H1 (cell line): ENCODE data around the gene GOLGA8J. TPM values are rescaled to one million over a fixed set of nuclear protein-coding genes. Genes with fewer than 3 reads are reported as not detected.

Source experiments
- CTCF ChIA-PET: fragments of 300-600 bp; sonication (Branson Sonifier 250); formaldehyde crosslinking; loops from one replicate; lab custom pipeline; 2021; ENCODE audit not compliant: partially characterized antibody; lab: Charles Lee
- POLR2A ChIA-PET: fragments of 300-600 bp; sonication (Branson Sonifier 250); formaldehyde crosslinking; loops from one replicate; lab custom pipeline; 2021; ENCODE audit warnings: inconsistent platforms; ENCODE audit not compliant: partially characterized antibody; lab: Charles Lee
- DNase-seq, 2 experiments: peaks; one replicate each; pipeline versions ENCODE4 v3.0.0 to v3.0.0-alpha.2; 2010 to 2022; ENCODE audit warnings: low spot score in 2 of 2, low read depth in 1 of 2, mixed read lengths in 1 of 2
- FAIRE-seq: peaks from 2 replicates; lab custom pipeline; 2011; peaks lifted over from hg19 to GRCh38; lab: Jason Lieb, UNC
- H2AFZ ChIP-seq: 2 replicates; pipeline ENCODE4 v1.8.1; 2012; ENCODE audit warnings: low read length, inconsistent platforms
- H2AK5ac ChIP-seq: 2 replicates; pipeline ENCODE4 v1.6.1; 2013; ENCODE audit warnings: low read depth, low read length
- H2BK120ac ChIP-seq: replicated peaks from 2 replicates; pipeline ENCODE3; 2013; ENCODE audit warnings: low read depth, low read length, inconsistent platforms
- H2BK12ac ChIP-seq: 2 replicates; pipeline ENCODE4 v1.6.1; 2013; ENCODE audit warnings: low read depth, low read length
- H2BK15ac ChIP-seq: 2 replicates; pipeline ENCODE4 v1.6.1; 2013; ENCODE audit warnings: low read length
- H2BK20ac ChIP-seq: 2 replicates; pipeline ENCODE4 v1.6.1; 2013; ENCODE audit warnings: low read length
- H2BK5ac ChIP-seq: 2 replicates; pipeline ENCODE4 v1.6.1; 2013; ENCODE audit warnings: low read depth, low read length
- H3K14ac ChIP-seq: 2 replicates; pipeline ENCODE4 v1.6.1; 2013; ENCODE audit warnings: inconsistent platforms; ENCODE audit not compliant: insufficient read length
- H3K18ac ChIP-seq: 2 replicates; pipeline ENCODE4 v1.6.1; 2013; ENCODE audit warnings: low read length; ENCODE audit errors: extremely low read depth
- H3K23ac ChIP-seq: 2 replicates; pipeline ENCODE4 v1.6.1; 2013; ENCODE audit warnings: inconsistent platforms; ENCODE audit not compliant: insufficient read length
- H3K23me2 ChIP-seq: 2 replicates; pipeline ENCODE4 v1.6.1; 2013; ENCODE audit warnings: low read depth, low read length
- H3K27ac ChIP-seq: 2 replicates; pipeline ENCODE4 v1.6.1; 2011; ENCODE audit warnings: low read depth, low read length, inconsistent platforms
- H3K27me3 ChIP-seq, 4 experiments: replicated peaks in 1 of 4; 1 replicate in 1 of 4; 2 replicates in 3 of 4; pipeline versions ENCODE4 v1.6.1 to v1.8.1; 2011 to 2013; ENCODE audit warnings: low read length in 3 of 4, mild to moderate bottlenecking in 3 of 4, inconsistent platforms in 2 of 4, mixed read lengths in 2 of 4, moderate library complexity in 1 of 4; ENCODE audit not compliant: control insufficient read depth in 3 of 4, insufficient read depth in 3 of 4; ENCODE audit errors: extremely low read depth in 1 of 4
- H3K36me3 ChIP-seq, 4 experiments: 2 replicates each; pipeline versions ENCODE4 v1.6.1 to v1.8.1; 2011 to 2013; ENCODE audit warnings: mild to moderate bottlenecking in 4 of 4, low read length in 3 of 4, moderate library complexity in 2 of 4, control low read depth in 1 of 4, inconsistent platforms in 1 of 4; ENCODE audit not compliant: insufficient read depth in 4 of 4, control insufficient read depth in 2 of 4
- H3K4ac ChIP-seq: replicated peaks from 2 replicates; pipeline ENCODE3; 2013; ENCODE audit warnings: low read length, low read depth, mixed read lengths, inconsistent platforms; ENCODE audit not compliant: insufficient read length
- H3K4me1 ChIP-seq, 4 experiments: replicated peaks in 1 of 4; 1 replicate in 1 of 4; 2 replicates in 3 of 4; pipeline versions ENCODE4 v1.6.1 to v1.8.1; 2011 to 2013; ENCODE audit warnings: low read length in 3 of 4, inconsistent platforms in 2 of 4, mixed read lengths in 1 of 4; ENCODE audit not compliant: insufficient read depth in 4 of 4, control insufficient read depth in 3 of 4
- H3K4me2 ChIP-seq, 2 experiments: 2 replicates each; pipeline versions ENCODE4 v1.6.1 to v1.8.1; 2011 to 2013; ENCODE audit warnings: low read depth in 2 of 2, low read length in 2 of 2, control low read depth in 1 of 2, inconsistent platforms in 1 of 2, mild to moderate bottlenecking in 1 of 2; ENCODE audit not compliant: insufficient read depth in 1 of 2
- H3K4me3 ChIP-seq, 4 experiments: fragments of 200-600, 300-600 bp in 1 of 4; sonication (generic), shearing (Covaris generic), sonication (Bioruptor Twin) in 1 of 4; 2 replicates each; pipeline versions ENCODE4 v1.5.1 to v1.8.1; 2011 to 2016; ENCODE audit warnings: low read length in 4 of 4, low read depth in 3 of 4, control low read depth in 2 of 4, inconsistent platforms in 2 of 4, mild to moderate bottlenecking in 2 of 4, mixed read lengths in 1 of 4, moderate library complexity in 1 of 4; ENCODE audit not compliant: insufficient read depth in 2 of 4; ENCODE audit errors: extremely low read depth in 1 of 4
- H3K56ac ChIP-seq: replicated peaks from 2 replicates; pipeline ENCODE3; 2013; ENCODE audit warnings: low read depth, mild to moderate bottlenecking, mixed read lengths, low read length, inconsistent platforms; ENCODE audit not compliant: insufficient read length
- H3K79me1 ChIP-seq: 2 replicates; pipeline ENCODE4 v1.6.1; 2013; ENCODE audit warnings: low read depth, low read length, control low read depth
- H3K79me2 ChIP-seq, 2 experiments: 2 replicates each; pipeline versions ENCODE4 v1.6.1 to v1.8.1; 2012 to 2013; ENCODE audit warnings: low read length in 2 of 2, mild to moderate bottlenecking in 2 of 2, inconsistent platforms in 1 of 2; ENCODE audit not compliant: insufficient read depth in 2 of 2, control insufficient read depth in 1 of 2
- H3K9ac ChIP-seq, 4 experiments: replicated peaks in 1 of 4; 1 replicate in 1 of 4; 2 replicates in 3 of 4; pipeline versions ENCODE4 v1.6.1 to v1.8.1; 2011 to 2013; ENCODE audit warnings: low read depth in 3 of 4, low read length in 3 of 4, control low read depth in 2 of 4, mild to moderate bottlenecking in 2 of 4, moderate library complexity in 2 of 4, inconsistent platforms in 1 of 4; ENCODE audit errors: extremely low read depth in 1 of 4
- H3K9me3 ChIP-seq, 2 experiments: 2 replicates each; pipeline versions ENCODE4 v1.6.1 to v1.8.1; 2012 to 2013; ENCODE audit warnings: mild to moderate bottlenecking in 2 of 2, moderate library complexity in 2 of 2, control low read depth in 1 of 2, inconsistent platforms in 1 of 2, low read depth in 1 of 2, low read length in 1 of 2, mixed read lengths in 1 of 2; ENCODE audit not compliant: insufficient read depth in 2 of 2
- H4K20me1 ChIP-seq, 2 experiments: replicated peaks in 1 of 2; 2 replicates each; pipeline versions ENCODE3 to v1.8.1; 2011 to 2013; ENCODE audit warnings: inconsistent platforms in 2 of 2, low read length in 2 of 2, mild to moderate bottlenecking in 1 of 2; ENCODE audit not compliant: insufficient read depth in 2 of 2, control insufficient read depth in 1 of 2
- H4K5ac ChIP-seq: 2 replicates; pipeline ENCODE4 v1.6.1; 2013; ENCODE audit warnings: low read length, low read depth, mixed read lengths, inconsistent platforms; ENCODE audit not compliant: insufficient read length
- H4K8ac ChIP-seq: 2 replicates; pipeline ENCODE4 v1.8.0; 2013; ENCODE audit warnings: mild to moderate bottlenecking, moderate library complexity, low read length, inconsistent platforms; ENCODE audit not compliant: insufficient read depth; ENCODE audit errors: extremely low read depth
- H4K91ac ChIP-seq: replicated peaks from 2 replicates; pipeline ENCODE3; 2013; ENCODE audit warnings: low read length, mixed read lengths, inconsistent platforms; ENCODE audit not compliant: insufficient read length
- CHD2 ChIP-seq: IDR thresholded peaks from 2 replicates; pipeline ENCODE4 v1.6.1; 2012; ENCODE audit warnings: low read length, improper control_type of control experiment
- CREB1 ChIP-seq: IDR thresholded peaks from 2 replicates; pipeline ENCODE4 v1.6.1; 2012; ENCODE audit warnings: inconsistent platforms
- GTF2F1 ChIP-seq: IDR thresholded peaks from 2 replicates; pipeline ENCODE4 v1.6.1; 2012; ENCODE audit warnings: low read depth, low read length, improper control_type of control experiment, borderline replicate concordance
- MAFK ChIP-seq: IDR thresholded peaks from 2 replicates; pipeline ENCODE4 v1.6.1; 2012; ENCODE audit warnings: low read depth, mild to moderate bottlenecking, improper control_type of control experiment, low read length
- NANOG ChIP-seq: IDR thresholded peaks from 2 replicates; pipeline ENCODE4 v1.6.1; 2011; ENCODE audit warnings: low read length, low read depth, mild to moderate bottlenecking, inconsistent platforms; ENCODE audit not compliant: insufficient read depth, poor library complexity, severe bottlenecking
- NRF1 ChIP-seq: IDR thresholded peaks from 2 replicates; pipeline ENCODE4 v1.6.1; 2011; ENCODE audit warnings: mild to moderate bottlenecking, low read depth, low read length, improper control_type of control experiment
- PHF8 ChIP-seq: fragments of 200-600 bp; sonication (generic); conservative IDR thresholded peaks from 2 replicates; pipeline ENCODE4 v1.7.1; 2012; ENCODE audit warnings: low read depth, mild to moderate bottlenecking, inconsistent platforms, low read length, moderate library complexity
- POU5F1 ChIP-seq: IDR thresholded peaks from 2 replicates; pipeline ENCODE4 v1.6.1; 2011; ENCODE audit warnings: low read depth, mild to moderate bottlenecking, low read length, moderate library complexity
- SIN3A ChIP-seq, 2 experiments: IDR thresholded peaks in 1 of 2; conservative IDR thresholded peaks in 1 of 2; 2 replicates each; pipeline ENCODE4 v1.6.1; 2011 to 2012; ENCODE audit warnings: low read length in 2 of 2, improper control_type of control experiment in 1 of 2, low read depth in 1 of 2, mild to moderate bottlenecking in 1 of 2
- SP4 ChIP-seq: IDR thresholded peaks from 2 replicates; pipeline ENCODE4 v1.6.1; 2012; ENCODE audit warnings: low read length, inconsistent platforms
- ZNF274 ChIP-seq: IDR thresholded peaks from 2 replicates; pipeline ENCODE4 v1.7.0; 2012; ENCODE audit warnings: low read length, borderline replicate concordance; ENCODE audit errors: extremely low read depth
- WGBS, 2 experiments: shearing (Covaris generic) in 1 of 2; methylation state at CpG; one replicate each; pipeline versions ENCODE4 v1.1.6 to v1.1.7; 2013 to 2015; ENCODE audit warnings: low lambda C conversion rate in 2 of 2, mixed read lengths in 2 of 2, inconsistent platforms in 1 of 2, low coverage in 1 of 2, missing lambda C conversion rate in 1 of 2; ENCODE audit not compliant: insufficient replicate concordance in 2 of 2, insufficient coverage in 1 of 2, insufficient read length in 1 of 2; ENCODE audit errors: extremely low coverage in 1 of 2, missing lambda C conversion rate in 1 of 2; 5-methylcytosine and 5-hydroxymethylcytosine counted together
- polyA plus RNA-seq, 7 experiments: library from polyadenylated mRNA; depleted of rRNA in 3 of 7; stranded (reverse) in 5 of 7; unstranded in 2 of 7; fragments of >200 nt in 5 of 7; fragments of 200-250 nt in 2 of 7; gene quantifications; 1 replicate in 5 of 7; 2 replicates in 1 of 7; 4 replicates in 1 of 7; pipeline versions ENCODE4 v1.2.1 to v1.2.3, GENCODE V29; 2011 to 2013; ENCODE audit warnings: missing spikeins in 2 of 7, mixed read lengths in 2 of 7
- total RNA-seq: library from RNA; stranded (reverse); fragmentation: NEBNext Ultra II Directional; extraction: Animal tissue kit (Norgen Biotek cat#: 25700); gene quantifications from 2 replicates; pipeline ENCODE4 v1.2.1, GENCODE V29; 2021
- TF ChIP-seq, protein P1 (sequence below): IDR thresholded peaks from 2 replicates; pipeline ENCODE4 v1.6.1; 2011; ENCODE audit warnings: low read length, improper control_type of control experiment
- TF ChIP-seq, protein P2 (sequence below): IDR thresholded peaks from 2 replicates; pipeline ENCODE4 v1.6.1; 2012; ENCODE audit warnings: inconsistent platforms

The GOLGA8J gene
- total and polyA plus RNA-seq, 2 of the 8 experiments (the other 6 are each of a cell fraction or from before 2014, with no cell fraction given) = not detected

DNA sequence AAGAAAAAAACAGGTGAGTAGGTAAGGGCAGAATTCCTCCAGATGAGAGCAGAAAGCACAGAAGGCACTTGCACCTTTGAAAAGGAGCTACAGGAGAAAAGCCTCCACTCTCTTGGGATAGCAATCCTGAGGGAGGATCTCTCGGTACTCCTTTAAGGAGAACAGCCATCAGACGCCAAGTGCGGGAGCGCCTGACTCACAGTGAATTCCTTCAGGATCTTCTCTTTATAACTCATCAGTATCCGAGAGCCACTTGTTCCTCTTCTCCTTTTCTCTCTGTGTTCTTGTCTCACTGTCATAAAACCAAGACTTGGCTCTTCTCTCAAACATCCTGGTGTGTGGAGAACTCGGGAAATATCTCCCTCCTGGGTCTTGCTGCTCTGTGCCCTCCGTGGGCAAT is 10.1 kb upstream of the GOLGA8J start:
- ChIA-PET CTCF (interaction anchor here (0.6 to 3.9 kb wide), 5 partner anchors 18 to 131 kb away, joined by 3 to 24 read pairs (median 3); no protein-coding TSS in a partner anchor), POLR2A (interaction anchor here (0.8 kb wide), 1 partner anchor 395 kb away, joined by 3 read pairs; no protein-coding TSS in a partner anchor)
- no peak overlapping the region for H4K8ac ChIP-seq
- no peak overlapping the region for H3K56ac ChIP-seq
- no peak overlapping the region for H2BK15ac ChIP-seq
- FAIRE-seq (no peak), DNase-seq (no peak)
- H3K9ac ChIP-seq = no peak overlapping the region
- no peak overlapping the region for H3K27ac ChIP-seq
- no peak overlapping the region for H2BK12ac ChIP-seq
- no peaks in the 10 kb centered on the region for H3K79me1 ChIP-seq
- H3K4me1 ChIP-seq = peaks cover 0 to 1% (median 0%) of the 10 kb centered on the region in 4 experiments; a peak in 2 of 7 replicates
- no peak overlapping the region for H2AK5ac ChIP-seq
- H3K36me3 ChIP-seq = no peaks in the 10 kb centered on the region
- H4K20me1 ChIP-seq = no peaks in the 10 kb centered on the region
- H3K4me3 ChIP-seq = no peak overlapping the region
- H3K79me2 ChIP-seq = no peaks in the 10 kb centered on the region
- H2AFZ ChIP-seq = peak overlapping the region; percentile 68
- no peaks in the 10 kb centered on the region for H3K23me2 ChIP-seq
- H3K14ac ChIP-seq = no peak overlapping the region
- H3K4ac ChIP-seq = no peak overlapping the region
- H2BK5ac ChIP-seq = no peak overlapping the region
- no peak overlapping the region for H2BK20ac ChIP-seq
- no peak overlapping the region for H2BK120ac ChIP-seq
- H3K18ac ChIP-seq = no peak overlapping the region
- no peak overlapping the region for H4K5ac ChIP-seq
- H4K91ac ChIP-seq = no peak overlapping the region
- H3K4me2 ChIP-seq = no peak overlapping the region
- no peaks in the 10 kb centered on the region for H3K27me3 ChIP-seq
- H3K23ac ChIP-seq = no peak overlapping the region
- WGBS, 2 experiments = 83% methylated on average over 7 of the region's 7 CpGs; no CpG with 5 or more reads in 1 of the 2 experiments
- no peaks in the 10 kb centered on the region for H3K9me3 ChIP-seq
- no peak for TF ChIP-seq NRF1
- TF ChIP-seq MAFK = no peak
- no peak for TF ChIP-seq SIN3A (conservative IDR thresholded peaks at IDR 0.05 in 1 of 2, IDR thresholded peaks at IDR 0.05 in 1 of 2; ENCODE audit: low read depth in 1 of 2, low read length in 2 of 2)
- TF ChIP-seq NANOG = no peak
- TF ChIP-seq, protein P1, sequence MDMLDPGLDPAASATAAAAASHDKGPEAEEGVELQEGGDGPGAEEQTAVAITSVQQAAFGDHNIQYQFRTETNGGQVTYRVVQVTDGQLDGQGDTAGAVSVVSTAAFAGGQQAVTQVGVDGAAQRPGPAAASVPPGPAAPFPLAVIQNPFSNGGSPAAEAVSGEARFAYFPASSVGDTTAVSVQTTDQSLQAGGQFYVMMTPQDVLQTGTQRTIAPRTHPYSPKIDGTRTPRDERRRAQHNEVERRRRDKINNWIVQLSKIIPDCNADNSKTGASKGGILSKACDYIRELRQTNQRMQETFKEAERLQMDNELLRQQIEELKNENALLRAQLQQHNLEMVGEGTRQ = no peak
- no peak for TF ChIP-seq CHD2
- TF ChIP-seq POU5F1 = no peak
- no peak for TF ChIP-seq ZNF274
- TF ChIP-seq, protein P2, sequence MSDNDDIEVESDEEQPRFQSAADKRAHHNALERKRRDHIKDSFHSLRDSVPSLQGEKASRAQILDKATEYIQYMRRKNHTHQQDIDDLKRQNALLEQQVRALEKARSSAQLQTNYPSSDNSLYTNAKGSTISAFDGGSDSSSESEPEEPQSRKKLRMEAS = no peak
- no peak for TF ChIP-seq GTF2F1
- TF ChIP-seq SP4 = no peak
- no peak for TF ChIP-seq CREB1
- no peak for TF ChIP-seq PHF8
